Hepatocyte (in vitro differentiated cells): ENCODE measurements around the gene AKAP6. TPM values are rescaled to one million over a fixed set of nuclear protein-coding genes. Genes with fewer than 3 reads are reported as not detected.

ENCODE experiments used
- DNase-seq: peaks from one replicate; pipeline ENCODE4 v3.0.0-alpha.2; 2016; ENCODE audit warnings: low spot score
- H2AFZ ChIP-seq: fragments of 200-600 bp; sonication (generic); 2 replicates; pipeline ENCODE4 v1.6.0; 2016; ENCODE audit warnings: antibody characterized with exemption, mild to moderate bottlenecking
- H3K27ac ChIP-seq: fragments of 200-600 bp; sonication (generic); 2 replicates; pipeline ENCODE4 v1.5.1; 2016; ENCODE audit warnings: mild to moderate bottlenecking
- H3K27me3 ChIP-seq: fragments of 200-600 bp; sonication (generic); 2 replicates; pipeline ENCODE4 v1.6.1; 2016
- H3K36me3 ChIP-seq: fragments of 200-600 bp; sonication (generic); replicated peaks from 2 replicates; pipeline ENCODE4 v1.5.1; 2016; ENCODE audit warnings: low read depth; ENCODE audit not compliant: insufficient read depth
- H3K4me1 ChIP-seq: fragments of 200-600 bp; sonication (generic); 2 replicates; pipeline ENCODE4 v1.5.1; 2016; ENCODE audit warnings: mild to moderate bottlenecking, moderate library complexity; ENCODE audit not compliant: insufficient read depth
- H3K4me2 ChIP-seq: fragments of 200-600 bp; sonication (generic); 2 replicates; pipeline ENCODE4 v1.6.0; 2016
- H3K4me3 ChIP-seq: fragments of 200-600 bp; sonication (generic); 2 replicates; pipeline ENCODE4 v1.5.1; 2016; ENCODE audit warnings: mild to moderate bottlenecking
- H3K79me2 ChIP-seq: fragments of 200-600 bp; sonication (generic); 2 replicates; pipeline ENCODE4 v1.6.0; 2017; ENCODE audit warnings: mild to moderate bottlenecking
- H3K9me2 ChIP-seq: fragments of 200-600 bp; sonication (generic); replicated peaks from 2 replicates; pipeline ENCODE4 v1.6.0; 2017; ENCODE audit warnings: mild to moderate bottlenecking; ENCODE audit not compliant: insufficient read depth
- H3K9me3 ChIP-seq: fragments of 200-600 bp; sonication (generic); 2 replicates; pipeline ENCODE4 v1.5.1; 2016; ENCODE audit warnings: low read depth, mild to moderate bottlenecking
- H4K20me1 ChIP-seq: fragments of 200-600 bp; sonication (generic); 2 replicates; pipeline ENCODE4 v1.6.0; 2016; ENCODE audit warnings: mild to moderate bottlenecking; ENCODE audit not compliant: insufficient read depth, poor library complexity, severe bottlenecking
- CTCF ChIP-seq: fragments of 200-600 bp; sonication (generic); IDR thresholded peaks from 2 replicates; pipeline ENCODE4 v1.5.1; 2016; ENCODE audit warnings: antibody characterized with exemption, mild to moderate bottlenecking; ENCODE audit not compliant: poor library complexity
- EZH2 ChIP-seq: fragments of 200-600 bp; sonication (generic); IDR thresholded peaks from 2 replicates; pipeline ENCODE4 v1.6.1; 2016; ENCODE audit warnings: antibody characterized with exemption, mild to moderate bottlenecking, borderline replicate concordance
- EZH2phosphoT487 ChIP-seq: fragments of 200-600 bp; sonication (generic); IDR thresholded peaks from one replicate; pipeline ENCODE4 v1.6.1; 2018; ENCODE audit warnings: antibody characterized with exemption, mild to moderate bottlenecking, low read depth, moderate library complexity; ENCODE audit not compliant: unreplicated experiment, severe bottlenecking
- WGBS: methylation state at CpG from one replicate; pipeline ENCODE4 v1.1.6; 2016; ENCODE audit warnings: low lambda C conversion rate; ENCODE audit errors: missing lambda C conversion rate; 5-methylcytosine and 5-hydroxymethylcytosine counted together
- polyA plus RNA-seq: library from polyadenylated mRNA; unstranded; fragments of >200 nt; fragmentation: Nextera tagmentation; extraction: Ambion mirVana; gene quantifications from 2 replicates; pipeline ENCODE4 v1.2.1, GENCODE V29; 2016
- total RNA-seq: library from RNA; depleted of rRNA; stranded (reverse); fragments of >200 nt; gene quantifications from 2 replicates; pipeline ENCODE4 v1.2.3, GENCODE V29; 2014

AKAP6 gene
- total and polyA plus RNA-seq, 2 experiments from 2014 or later = 1.1 to 2.1 TPM

GRCh38 chr14:32524609-32525375, 195.7 kb downstream of the AKAP6 start:
- DNase-seq = no peak
- WGBS = 64% methylated on average over 3 of the region's 3 CpGs
- no peaks in the 10 kb centered on the region for H3K4me1 ChIP-seq

GRCh38 chr14:32525591-32525990, 196.5 kb downstream of the AKAP6 start:
- no peak overlapping the region for H3K4me2 ChIP-seq
- no peaks in the 10 kb centered on the region for H3K9me3 ChIP-seq
- H3K27me3 ChIP-seq = no peaks in the 10 kb centered on the region
- H3K36me3 ChIP-seq = no peaks in the 10 kb centered on the region
- H2AFZ ChIP-seq = no peak overlapping the region
- H3K4me3 ChIP-seq = no peak overlapping the region
- no peak for DNase-seq
- TF ChIP-seq CTCF = no peak
- no peak for TF ChIP-seq EZH2
- TF ChIP-seq EZH2phosphoT487 = no peak
- WGBS = 96% methylated on average over 2 of the region's 2 CpGs
- no peaks in the 10 kb centered on the region for H3K79me2 ChIP-seq
- H4K20me1 ChIP-seq = no peaks in the 10 kb centered on the region
- H3K4me1 ChIP-seq = no peaks in the 10 kb centered on the region
- no peaks in the 10 kb centered on the region for H3K9me2 ChIP-seq
- H3K27ac ChIP-seq = no peak overlapping the region

More at GRCh38 chr14:32524609-32525375, 195.7 kb downstream of the AKAP6 start:
- Histone ChIP-seq H3K4me3 (no peak overlapping the region), H3K36me3 (no peaks in the 10 kb centered on the region), H3K9me3 (no peaks in the 10 kb centered on the region), H3K4me2 (no peak overlapping the region), H3K79me2 (no peaks in the 10 kb centered on the region), H3K27ac (no peak overlapping the region), H2AFZ (no peak overlapping the region), H4K20me1 (no peaks in the 10 kb centered on the region), H3K9me2 (no peaks in the 10 kb centered on the region), H3K27me3 (no peaks in the 10 kb centered on the region)
- TF ChIP-seq EZH2 (no peak), EZH2phosphoT487 (no peak), CTCF (no peak)

- no peaks in the 10 kb centered on the region for H3K4me1 ChIP-seq
- no peak overlapping the region for H2AFZ ChIP-seq
- H3K4me3 ChIP-seq = no peak overlapping the region
- no peak for TF ChIP-seq EZH2phosphoT487
- no peak for TF ChIP-seq EZH2
- no peak for TF ChIP-seq CTCF
- H4K20me1 ChIP-seq = no peaks in the 10 kb centered on the region
- no peaks in the 10 kb centered on the region for H3K9me2 ChIP-seq
- no peaks in the 10 kb centered on the region for H3K27me3 ChIP-seq
- no peak for DNase-seq
- no peaks in the 10 kb centered on the region for H3K79me2 ChIP-seq
- no peaks in the 10 kb centered on the region for H3K36me3 ChIP-seq
- H3K9me3 ChIP-seq = no peaks in the 10 kb centered on the region
- H3K27ac ChIP-seq = no peak overlapping the region
- 34% methylated on average over 1 of the region's 1 CpG for WGBS
- H3K4me2 ChIP-seq = no peak overlapping the region
These were observed 201.7 kb downstream of the AKAP6 start for GRCh38 chr14:32530800-32531199.
